Tibial nerve (tissue), 3 donors: ENCODE measurements around the gene RUVBL1.

ENCODE experiments used
- POLR2A ChIP-seq, 2 donors: fragments of 450-650 bp; IDR thresholded peaks; one replicate each; pipeline ENCODE4 v1.6.1; 2017; ENCODE audit warnings: antibody characterized with exemption in 2 of 2, mild to moderate bottlenecking in 2 of 2, moderate library complexity in 2 of 2
- TF ChIP-seq, protein P1 (sequence below), 5 experiments: fragments of 200-600 bp in 3 of 5; fragments of 450-650 bp in 2 of 5; sonication (generic) in 3 of 5; IDR thresholded peaks; one replicate each; pipeline ENCODE4 v1.5.1; 2016 to 2019; ENCODE audit warnings: antibody characterized with exemption in 5 of 5, mild to moderate bottlenecking in 3 of 5, moderate library complexity in 2 of 5

DNA sequence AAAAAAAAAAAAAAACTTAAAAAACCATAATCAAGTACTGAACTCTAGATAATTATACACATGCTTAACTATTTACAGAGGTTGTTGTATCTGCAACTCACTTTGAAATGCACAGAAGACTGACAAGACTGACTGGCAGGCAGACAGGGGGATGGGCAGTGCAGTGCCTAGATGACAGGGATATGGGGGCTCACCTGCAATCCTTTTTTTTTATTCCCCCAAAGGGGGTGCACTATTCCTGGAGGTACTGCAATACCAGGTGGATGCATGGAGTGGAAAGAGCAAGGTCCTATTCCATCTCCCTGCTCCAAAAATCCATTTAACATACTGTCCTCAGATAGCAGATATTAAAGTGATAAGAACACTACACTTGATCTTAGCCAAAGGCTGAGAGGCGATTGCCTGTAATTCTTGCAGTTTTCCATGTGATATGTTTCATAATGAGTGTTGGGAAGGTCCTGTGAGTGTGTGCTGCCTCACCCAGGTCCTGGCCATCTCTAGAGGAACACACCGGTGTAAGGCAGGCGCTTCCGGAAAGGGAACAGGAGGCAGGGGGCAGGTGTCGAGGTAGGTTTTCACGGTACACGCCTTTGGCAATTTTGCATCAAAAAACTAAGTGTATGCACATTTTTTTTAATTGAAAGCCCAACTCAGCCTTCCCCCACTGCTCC, 48.6 kb downstream of the RUVBL1 start:
- no peak for TF ChIP-seq POLR2A (IDR thresholded peaks at IDR 0.05)
- TF ChIP-seq, protein P1, sequence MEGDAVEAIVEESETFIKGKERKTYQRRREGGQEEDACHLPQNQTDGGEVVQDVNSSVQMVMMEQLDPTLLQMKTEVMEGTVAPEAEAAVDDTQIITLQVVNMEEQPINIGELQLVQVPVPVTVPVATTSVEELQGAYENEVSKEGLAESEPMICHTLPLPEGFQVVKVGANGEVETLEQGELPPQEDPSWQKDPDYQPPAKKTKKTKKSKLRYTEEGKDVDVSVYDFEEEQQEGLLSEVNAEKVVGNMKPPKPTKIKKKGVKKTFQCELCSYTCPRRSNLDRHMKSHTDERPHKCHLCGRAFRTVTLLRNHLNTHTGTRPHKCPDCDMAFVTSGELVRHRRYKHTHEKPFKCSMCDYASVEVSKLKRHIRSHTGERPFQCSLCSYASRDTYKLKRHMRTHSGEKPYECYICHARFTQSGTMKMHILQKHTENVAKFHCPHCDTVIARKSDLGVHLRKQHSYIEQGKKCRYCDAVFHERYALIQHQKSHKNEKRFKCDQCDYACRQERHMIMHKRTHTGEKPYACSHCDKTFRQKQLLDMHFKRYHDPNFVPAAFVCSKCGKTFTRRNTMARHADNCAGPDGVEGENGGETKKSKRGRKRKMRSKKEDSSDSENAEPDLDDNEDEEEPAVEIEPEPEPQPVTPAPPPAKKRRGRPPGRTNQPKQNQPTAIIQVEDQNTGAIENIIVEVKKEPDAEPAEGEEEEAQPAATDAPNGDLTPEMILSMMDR (IDR thresholded peaks at IDR 0.05): no peak
